Measurements from ENCODE around the gene TMEM141. TPM values are rescaled to one million over a fixed set of nuclear protein-coding genes. Genes with fewer than 3 reads are reported as not detected.
"Not testable (repeated sequence)": the region's sequence is repeated elsewhere in the genome, so short reads cannot be mapped to it uniquely, and the experiment has no call there.

Gene TMEM141
- total RNA-seq, 4 donors from 2014 or later, result 179 to 392 (median 224) TPM

GRCh38 chr9:136802321-136802720 lies 11.2 kb downstream of the TMEM141 start:
- Histone ChIP-seq H3K36me3 (no peaks in the 10 kb centered on the region), H3K27ac (no peak overlapping the region), H3K4me1 (peaks cover 20 to 55% (median 37%) of the 10 kb centered on the region in 4 donors), H3K4me3 (no peak overlapping the region), H3K9me3 (no peaks in the 10 kb centered on the region), H3K27me3 (peaks cover 52% of the 10 kb centered on the region)
- 77% methylated on average over 6 of the region's 6 CpGs; no CpG with 5 or more reads in 1 of the 2 donors for WGBS, 2 donors (ENCODE audit: low coverage in 1 of 2)
- intact Hi-C loops (cut with DNase I; ENCODE audit: low total_unique reads), result no loop called here
- TF ChIP-seq CTCF (IDR thresholded peaks at IDR 0.05), result no peak
- TF ChIP-seq EP300 (IDR thresholded peaks at IDR 0.05; ENCODE audit: low read depth), result no peak
- TF ChIP-seq POLR2A (IDR thresholded peaks at IDR 0.05), result no peak
- no peak for TF ChIP-seq POLR2AphosphoS5 (IDR thresholded peaks at IDR 0.05)
- in situ Hi-C loops (cut with MboI; ENCODE audit: low pct_ligation_motif_present in 1 of 4, low pct_unique_long_range_greater_than_20kb in 1 of 4, low sequenced_read_pairs in 3 of 4), result no loop called here
- DNase-seq, result no peak

GRCh38 chr9:136803009-136803550 lies 11.9 kb downstream of the TMEM141 start:
- 81% methylated on average over 4 of the region's 9 CpGs; no CpG with 5 or more reads in 1 of the 2 donors for WGBS, 2 donors (ENCODE audit: low coverage in 1 of 2)
- H3K4me3 ChIP-seq; H3K9me3 ChIP-seq; H3K27ac ChIP-seq; H3K36me3 ChIP-seq; DNase-seq; intact Hi-C loops (cut with DNase I; ENCODE audit: low total_unique reads); in situ Hi-C loops (cut with MboI; ENCODE audit: low pct_ligation_motif_present in 1 of 4, low pct_unique_long_range_greater_than_20kb in 1 of 4, low sequenced_read_pairs in 3 of 4): not testable (repeated sequence)
- Histone ChIP-seq H3K27me3 (peaks cover 45% of the 10 kb centered on the region), H3K4me1 (peaks cover 20 to 48% (median 38%) of the 10 kb centered on the region in 4 donors)

GRCh38 chr9:136803551-136804508 lies 12.7 kb downstream of the TMEM141 start:
- in situ Hi-C loops (cut with MboI; ENCODE audit: low pct_ligation_motif_present in 1 of 4, low pct_unique_long_range_greater_than_20kb in 1 of 4, low sequenced_read_pairs in 3 of 4), result no loop called here
- no peaks in the 10 kb centered on the region for H3K9me3 ChIP-seq
- H3K27me3 ChIP-seq, result peaks cover 37% of the 10 kb centered on the region
- TF ChIP-seq CTCF (IDR thresholded peaks at IDR 0.05) (no peak), POLR2A (IDR thresholded peaks at IDR 0.05) (no peak), POLR2AphosphoS5 (IDR thresholded peaks at IDR 0.05) (no peak), EP300 (IDR thresholded peaks at IDR 0.05; ENCODE audit: low read depth) (no peak)
- peaks cover 20 to 44% (median 39%) of the 10 kb centered on the region in 4 donors for H3K4me1 ChIP-seq
- H3K27ac ChIP-seq, result no peak overlapping the region
- no peak for DNase-seq
- intact Hi-C loops (cut with DNase I; ENCODE audit: low total_unique reads), result no loop called here
- no peaks in the 10 kb centered on the region for H3K36me3 ChIP-seq
- no peak overlapping the region for H3K4me3 ChIP-seq
- WGBS, 2 donors (ENCODE audit: low coverage in 1 of 2), result 90% methylated on average over 22 of the region's 22 CpGs; no CpG with 5 or more reads in 1 of the 2 donors

- in situ Hi-C loops (cut with MboI; ENCODE audit: low pct_ligation_motif_present in 1 of 4, low pct_unique_long_range_greater_than_20kb in 1 of 4, low sequenced_read_pairs in 3 of 4) (no loop called here), intact Hi-C loops (cut with DNase I; ENCODE audit: low total_unique reads) (no loop called here)
- peaks cover 29% of the 10 kb centered on the region for H3K27me3 ChIP-seq
- DNase-seq, result no peak
- peaks cover 26 to 47% (median 42%) of the 10 kb centered on the region in 4 donors for H3K4me1 ChIP-seq
- TF ChIP-seq CTCF (IDR thresholded peaks at IDR 0.05) (no peak), EP300 (IDR thresholded peaks at IDR 0.05; ENCODE audit: low read depth) (no peak), POLR2AphosphoS5 (IDR thresholded peaks at IDR 0.05) (no peak), POLR2A (IDR thresholded peaks at IDR 0.05) (no peak)
- no peak overlapping the region for H3K27ac ChIP-seq
- no peaks in the 10 kb centered on the region for H3K9me3 ChIP-seq
- H3K36me3 ChIP-seq, result no peaks in the 10 kb centered on the region
- H3K4me3 ChIP-seq, result no peak overlapping the region
- 97% methylated on average over 20 of the region's 20 CpGs; no CpG with 5 or more reads in 1 of the 2 donors for WGBS, 2 donors (ENCODE audit: low coverage in 1 of 2)
These were observed 13.5 kb downstream of the TMEM141 start for GRCh38 chr9:136804509-136805206.
